MM.1S (cell line): ENCODE measurements around the gene HNF4A.

Experiments
- DNase-seq: peaks from one replicate; pipeline ENCODE4 v3.0.0-alpha.2; 2015
- H2AFZ ChIP-seq: fragments of 300-600 bp; sonication (generic); 2 replicates; pipeline ENCODE4 v1.6.0; 2016; ENCODE audit warnings: antibody characterized with exemption, low read length
- H3F3A ChIP-seq: fragments of 300-600 bp; sonication (generic); 2 replicates; pipeline ENCODE4 v1.6.1; 2016; ENCODE audit warnings: mild to moderate bottlenecking, antibody characterized with exemption, low read length, moderate library complexity, mixed read lengths; ENCODE audit not compliant: insufficient read depth
- H3K27ac ChIP-seq: fragments of 300-600 bp; sonication (generic); 2 replicates; pipeline ENCODE4 v1.5.1; 2016; ENCODE audit warnings: mild to moderate bottlenecking, low read length
- H3K27me3 ChIP-seq: fragments of 300-600 bp; sonication (generic); replicated peaks from 2 replicates; pipeline ENCODE4 v1.6.0; 2016; ENCODE audit warnings: low read length; ENCODE audit not compliant: insufficient read depth
- H3K36me3 ChIP-seq: fragments of 300-600 bp; sonication (generic); replicated peaks from 2 replicates; pipeline ENCODE4 v1.6.1; 2016; ENCODE audit warnings: mild to moderate bottlenecking, low read length, mixed read lengths; ENCODE audit not compliant: insufficient read depth
- H3K4me1 ChIP-seq: fragments of 300-600 bp; sonication (generic); 2 replicates; pipeline ENCODE4 v1.6.1; 2016; ENCODE audit warnings: low read length, mixed read lengths
- H3K4me2 ChIP-seq: fragments of 300-600 bp; sonication (generic); 2 replicates; pipeline ENCODE4 v1.6.0; 2016; ENCODE audit warnings: low read depth, low read length
- H3K4me3 ChIP-seq: fragments of 300-600 bp; sonication (generic); 2 replicates; pipeline ENCODE4 v1.5.1; 2016; ENCODE audit warnings: low read length, mixed read lengths
- H3K79me2 ChIP-seq: fragments of 300-600 bp; sonication (generic); 2 replicates; pipeline ENCODE4 v1.6.1; 2016; ENCODE audit warnings: mixed run types, low read length, mixed read lengths
- H3K9ac ChIP-seq: fragments of 300-600 bp; sonication (generic); 2 replicates; pipeline ENCODE4 v1.6.1; 2016; ENCODE audit warnings: low read length, mixed read lengths
- H3K9me2 ChIP-seq: fragments of 300-600 bp; sonication (generic); replicated peaks from 2 replicates; pipeline ENCODE4 v1.6.1; 2016; ENCODE audit warnings: mild to moderate bottlenecking, low read length, mixed read lengths; ENCODE audit not compliant: insufficient read depth
- H3K9me3 ChIP-seq: fragments of 300-600 bp; sonication (generic); replicated peaks from 2 replicates; pipeline ENCODE4 v1.6.1; 2016; ENCODE audit warnings: mild to moderate bottlenecking, low read length, mixed read lengths; ENCODE audit not compliant: insufficient read depth
- H4K20me1 ChIP-seq: fragments of 300-600 bp; sonication (generic); 2 replicates; pipeline ENCODE4 v1.6.1; 2016; ENCODE audit warnings: mild to moderate bottlenecking, low read length, moderate library complexity, mixed read lengths; ENCODE audit not compliant: insufficient read depth
- EZH2 ChIP-seq: fragments of 300-600 bp; sonication (generic); optimal IDR thresholded peaks from 2 replicates; pipeline ENCODE3; 2017; ENCODE audit warnings: low read depth, mild to moderate bottlenecking, antibody characterized with exemption, low read length, mixed read lengths
- EZH2phosphoT487 ChIP-seq: fragments of 300-600 bp; sonication (generic); IDR thresholded peaks from 2 replicates; pipeline ENCODE4 v1.6.1; 2018; ENCODE audit warnings: antibody characterized with exemption, low read length
- TF ChIP-seq, protein P1 (sequence below): fragments of 300-600 bp; sonication (generic); IDR thresholded peaks from 2 replicates; pipeline ENCODE4 v1.5.1; 2016; ENCODE audit warnings: antibody characterized with exemption, low read length, mixed read lengths

Gene HNF4A

DNA sequence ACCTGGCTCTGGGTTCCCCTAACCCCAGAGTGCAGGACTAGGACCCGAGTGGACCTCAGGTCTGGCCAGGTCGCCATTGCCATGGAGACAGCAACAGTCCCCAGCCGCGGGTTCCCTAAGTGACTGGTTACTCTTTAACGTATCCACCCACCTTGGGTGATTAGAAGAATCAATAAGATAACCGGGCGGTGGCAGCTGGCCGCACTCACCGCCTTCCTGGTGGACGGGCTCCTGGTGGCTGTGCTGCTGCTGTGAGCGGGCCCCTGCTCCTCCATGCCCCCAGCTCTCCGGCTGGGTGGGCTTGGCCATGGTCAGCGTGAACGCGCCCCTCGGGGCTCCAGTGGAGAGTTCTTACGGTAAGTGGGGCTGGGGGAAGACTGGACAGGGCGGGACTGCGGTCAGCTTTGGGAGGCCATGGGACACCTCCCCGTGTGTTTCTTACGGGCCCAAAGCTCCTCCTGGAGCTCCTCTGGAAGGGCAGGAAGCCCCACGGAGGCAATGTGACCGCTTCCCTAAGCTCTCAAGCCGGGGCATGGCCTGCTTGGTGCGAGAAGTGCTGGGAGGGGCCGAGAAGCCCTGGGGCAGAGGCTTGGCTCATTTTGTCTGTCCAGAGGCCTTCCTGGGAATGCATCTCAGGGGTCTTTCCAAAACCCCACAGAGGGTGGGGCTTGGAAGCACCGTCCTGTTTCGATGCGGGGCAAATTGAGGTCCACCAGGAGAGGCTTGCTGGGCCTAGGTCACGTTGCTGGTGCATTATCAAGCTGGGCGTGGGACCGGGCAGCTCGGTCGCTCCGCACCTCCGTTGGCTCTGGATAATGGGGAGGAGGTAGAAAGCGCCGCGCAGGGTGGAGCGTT is at the start of gene HNF4A:
Gene HNF4A (plus strand): TSS at position 202 of the 855 bp plus-strand sequence. CDS start 106 bp downstream, at position 308.
- no peaks in the 10 kb centered on the region for H3K27me3 ChIP-seq
- H3K4me2 ChIP-seq, result peak within 1 kb of the TSS; percentile 17; the same call in 1 of the 2 replicates
- peaks cover 20% of the 10 kb centered on the region for H3F3A ChIP-seq
- H3K9me3 ChIP-seq, result no peaks in the 10 kb centered on the region
- no peaks in the 10 kb centered on the region for H3K79me2 ChIP-seq
- peak within 1 kb of the TSS; percentile 43; the same call in 1 of the 2 replicates for H3K27ac ChIP-seq
- peaks cover 23% of the 10 kb centered on the region for H3K4me1 ChIP-seq
- TF ChIP-seq, protein P1, sequence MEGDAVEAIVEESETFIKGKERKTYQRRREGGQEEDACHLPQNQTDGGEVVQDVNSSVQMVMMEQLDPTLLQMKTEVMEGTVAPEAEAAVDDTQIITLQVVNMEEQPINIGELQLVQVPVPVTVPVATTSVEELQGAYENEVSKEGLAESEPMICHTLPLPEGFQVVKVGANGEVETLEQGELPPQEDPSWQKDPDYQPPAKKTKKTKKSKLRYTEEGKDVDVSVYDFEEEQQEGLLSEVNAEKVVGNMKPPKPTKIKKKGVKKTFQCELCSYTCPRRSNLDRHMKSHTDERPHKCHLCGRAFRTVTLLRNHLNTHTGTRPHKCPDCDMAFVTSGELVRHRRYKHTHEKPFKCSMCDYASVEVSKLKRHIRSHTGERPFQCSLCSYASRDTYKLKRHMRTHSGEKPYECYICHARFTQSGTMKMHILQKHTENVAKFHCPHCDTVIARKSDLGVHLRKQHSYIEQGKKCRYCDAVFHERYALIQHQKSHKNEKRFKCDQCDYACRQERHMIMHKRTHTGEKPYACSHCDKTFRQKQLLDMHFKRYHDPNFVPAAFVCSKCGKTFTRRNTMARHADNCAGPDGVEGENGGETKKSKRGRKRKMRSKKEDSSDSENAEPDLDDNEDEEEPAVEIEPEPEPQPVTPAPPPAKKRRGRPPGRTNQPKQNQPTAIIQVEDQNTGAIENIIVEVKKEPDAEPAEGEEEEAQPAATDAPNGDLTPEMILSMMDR, result no peak
- TF ChIP-seq EZH2 (no peak), EZH2phosphoT487 (no peak)
- peak within 1 kb of the TSS; percentile 32; the same call in 1 of the 2 replicates for H2AFZ ChIP-seq
- H3K9ac ChIP-seq, result no peak within 1 kb of the TSS
- H3K36me3 ChIP-seq, result no peaks in the 10 kb centered on the region
- no peaks in the 10 kb centered on the region for H3K9me2 ChIP-seq
- DNase-seq, result no peak
- no peaks in the 10 kb centered on the region for H4K20me1 ChIP-seq
- H3K4me3 ChIP-seq, result no peak within 1 kb of the TSS

DNA sequence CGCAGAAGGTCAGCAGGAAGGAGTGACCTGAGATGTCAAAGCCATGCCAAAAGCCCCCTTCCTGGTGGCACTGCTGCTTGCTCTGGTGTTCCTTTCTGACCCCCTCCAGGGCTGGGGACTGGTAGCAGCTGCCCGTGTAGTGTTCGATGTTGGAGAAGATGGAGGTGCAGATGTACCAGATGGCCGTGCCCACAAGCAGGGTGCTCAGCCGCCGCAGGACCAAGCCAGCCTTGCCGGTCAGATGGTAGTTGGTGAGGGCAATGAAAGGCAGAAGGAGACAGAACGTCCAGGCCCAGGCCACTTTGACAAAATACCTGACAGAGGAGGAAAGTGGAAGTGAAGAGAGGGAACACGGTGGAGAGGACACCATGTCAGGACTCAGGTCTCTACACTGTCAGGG is 48.6 kb upstream of the HNF4A start:
- no peak overlapping the region for H3K4me2 ChIP-seq
- no peaks in the 10 kb centered on the region for H3K36me3 ChIP-seq
- peaks cover 26% of the 10 kb centered on the region for H3K79me2 ChIP-seq
- no peaks in the 10 kb centered on the region for H3K9me2 ChIP-seq
- no peak for TF ChIP-seq EZH2
- TF ChIP-seq, protein P1, result no peak
- no peak for TF ChIP-seq EZH2phosphoT487
- no peaks in the 10 kb centered on the region for H3K27me3 ChIP-seq
- H3K27ac ChIP-seq, result no peak overlapping the region
- H3K4me1 ChIP-seq, result no peaks in the 10 kb centered on the region
- DNase-seq, result no peak
- no peaks in the 10 kb centered on the region for H4K20me1 ChIP-seq
- H3K4me3 ChIP-seq, result no peak overlapping the region
- no peaks in the 10 kb centered on the region for H3K9me3 ChIP-seq
- no peak overlapping the region for H3K9ac ChIP-seq
- H2AFZ ChIP-seq, result no peak overlapping the region
- no peaks in the 10 kb centered on the region for H3F3A ChIP-seq

DNA sequence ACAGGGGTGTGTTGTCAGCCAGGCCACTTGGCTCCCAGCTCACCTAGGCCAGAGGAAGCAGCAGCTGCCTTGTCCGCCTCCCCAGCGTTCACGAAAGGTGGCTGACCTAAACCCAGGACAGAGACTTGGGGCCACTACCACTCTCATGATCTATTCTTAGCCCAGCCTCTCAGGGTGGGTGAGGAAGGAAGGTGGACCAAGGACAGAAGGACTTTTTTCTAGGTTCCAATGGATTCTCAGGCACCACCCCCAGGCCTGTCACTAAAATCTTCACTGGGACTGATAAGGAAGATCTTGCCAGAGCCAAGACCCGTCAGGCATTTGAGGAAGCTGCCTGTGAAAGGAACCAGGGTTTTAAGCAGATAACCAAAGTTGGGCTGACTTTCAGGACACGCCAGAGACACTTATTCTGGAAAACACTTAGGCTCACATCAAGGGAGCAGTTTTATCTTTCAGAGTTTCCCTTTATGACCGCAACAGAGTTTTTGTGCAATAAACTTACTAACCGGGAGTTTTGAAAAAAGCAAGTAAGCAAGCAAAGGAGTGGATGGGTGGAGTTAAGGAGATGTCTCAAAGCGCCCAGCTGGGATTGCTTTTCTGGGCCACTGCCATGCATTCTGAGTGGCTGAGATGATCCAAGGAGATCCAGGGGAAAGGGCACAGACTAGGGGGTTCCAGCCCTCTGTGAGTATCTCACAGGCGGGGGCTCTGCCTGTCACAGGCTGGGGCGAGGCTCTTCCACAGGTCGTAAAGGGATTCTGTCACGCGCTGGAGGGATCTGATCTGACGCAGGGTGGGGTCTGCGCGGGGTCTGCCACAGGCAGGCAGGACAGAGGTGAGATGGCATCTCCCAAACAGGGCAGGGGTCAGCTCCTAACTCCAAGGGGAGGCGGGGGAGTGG is 45.5 kb upstream of the HNF4A start:
- Histone ChIP-seq H3K27ac (peak overlapping the region; percentile 36; the same call in 1 of the 2 replicates), H2AFZ (peak overlapping the region; percentile 93)

More for the DNA sequence above, 45.5 kb upstream of the HNF4A start:
- H3K79me2 ChIP-seq, result peaks cover 26% of the 10 kb centered on the region
- H4K20me1 ChIP-seq, result no peaks in the 10 kb centered on the region
- H3K4me2 ChIP-seq, result peak overlapping the region; percentile 97
- H3K27me3 ChIP-seq, result no peaks in the 10 kb centered on the region
- H3K4me3 ChIP-seq, result peak overlapping the region; percentile 100
- H3K36me3 ChIP-seq, result no peaks in the 10 kb centered on the region
- TF ChIP-seq EZH2phosphoT487, result no peak
- TF ChIP-seq EZH2, result no peak
- TF ChIP-seq, protein P1, result no peak
- no peaks in the 10 kb centered on the region for H3K4me1 ChIP-seq
- no peaks in the 10 kb centered on the region for H3K9me3 ChIP-seq
- DNase-seq, result no peak
- H3K9me2 ChIP-seq, result no peaks in the 10 kb centered on the region
- no peaks in the 10 kb centered on the region for H3F3A ChIP-seq
- H3K9ac ChIP-seq, result peak overlapping the region; percentile 85
